Keratinocyte (primary cell): ENCODE measurements around the gene SMIM30. TPM values are rescaled to one million over a fixed set of nuclear protein-coding genes. Genes with fewer than 3 reads are reported as not detected.

Experiments used
- DNase-seq: peaks from one replicate; pipeline ENCODE4 v3.0.0-alpha.2; 2011; ENCODE audit warnings: low read depth, missing footprints, low spot score
- FAIRE-seq: peaks from 2 replicates; lab custom pipeline; 2011; peaks lifted over from hg19 to GRCh38; lab: Jason Lieb, UNC
- H2AFZ ChIP-seq: 2 replicates; pipeline ENCODE4 v1.6.0; 2012; ENCODE audit warnings: low read length, control low read depth, inconsistent platforms; ENCODE audit not compliant: control insufficient read depth
- H3K27ac ChIP-seq: 2 replicates; pipeline ENCODE4 v1.5.1; 2011; ENCODE audit warnings: low read length; ENCODE audit not compliant: control insufficient read depth, insufficient read depth
- H3K27me3 ChIP-seq: 3 replicates; pipeline ENCODE4 v1.6.0; 2011; ENCODE audit warnings: low read length; ENCODE audit not compliant: control insufficient read depth, insufficient read depth; ENCODE audit errors: extremely low read depth
- H3K36me3 ChIP-seq, 2 experiments: 2 replicates in 1 of 2; 3 replicates in 1 of 2; pipeline ENCODE4 v1.5.1; 2011; ENCODE audit warnings: low read length in 2 of 2, mild to moderate bottlenecking in 1 of 2; ENCODE audit not compliant: control insufficient read depth in 2 of 2, insufficient read depth in 2 of 2; ENCODE audit errors: extremely low read depth in 1 of 2
- H3K4me1 ChIP-seq: 3 replicates; pipeline ENCODE4 v1.5.1; 2011; ENCODE audit warnings: low read length; ENCODE audit not compliant: control insufficient read depth, insufficient read depth; ENCODE audit errors: extremely low read depth
- H3K4me2 ChIP-seq: 3 replicates; pipeline ENCODE4 v1.6.0; 2011; ENCODE audit warnings: low read depth, low read length; ENCODE audit not compliant: control insufficient read depth, insufficient read depth; ENCODE audit errors: extremely low read depth
- H3K4me3 ChIP-seq, 3 experiments: fragments of 200-600 bp in 1 of 3; sonication (generic) in 1 of 3; 2 replicates in 2 of 3; 3 replicates in 1 of 3; pipeline ENCODE4 v1.5.1; 2011 to 2016; ENCODE audit warnings: low read length in 3 of 3, mild to moderate bottlenecking in 3 of 3, control low read depth in 2 of 3, inconsistent platforms in 1 of 3, low read depth in 1 of 3, mixed read lengths in 1 of 3, mixed run types in 1 of 3, moderate library complexity in 1 of 3; ENCODE audit not compliant: control insufficient read depth in 2 of 3, insufficient read depth in 2 of 3; ENCODE audit errors: extremely low read depth in 1 of 3
- H3K79me2 ChIP-seq: 2 replicates; pipeline ENCODE4 v1.6.0; 2012; ENCODE audit warnings: low read length; ENCODE audit not compliant: control insufficient read depth, insufficient read depth
- H3K9ac ChIP-seq: 3 replicates; pipeline ENCODE4 v1.6.0; 2011; ENCODE audit warnings: low read length; ENCODE audit not compliant: control insufficient read depth, insufficient read depth; ENCODE audit errors: extremely low read depth
- H3K9me1 ChIP-seq: 3 replicates; pipeline ENCODE4 v1.6.0; 2011; ENCODE audit warnings: low read length; ENCODE audit not compliant: control insufficient read depth, insufficient read depth; ENCODE audit errors: extremely low read depth
- H3K9me3 ChIP-seq: 2 replicates; pipeline ENCODE4 v1.5.1; 2012; ENCODE audit warnings: low read depth, low read length; ENCODE audit not compliant: control insufficient read depth
- H4K20me1 ChIP-seq: 3 replicates; pipeline ENCODE4 v1.6.0; 2011; ENCODE audit warnings: low read length; ENCODE audit not compliant: control insufficient read depth, insufficient read depth; ENCODE audit errors: extremely low read depth
- EZH2 ChIP-seq: IDR thresholded peaks from one replicate; pipeline ENCODE4 v1.6.1; 2012; ENCODE audit warnings: inconsistent platforms, mild to moderate bottlenecking, low read length, moderate library complexity
- dilution Hi-C: fragments of 300-500 bp; cut with MboI; formaldehyde crosslinking; loops from one replicate; pipeline ENCODE4 v1.7.0; 2020; ENCODE audit warnings: low sequenced_read_pairs; ENCODE audit not compliant: extremely low pct_ligation_motif_present
- polyA plus RNA-seq, 5 experiments: library from polyadenylated mRNA; depleted of rRNA in 3 of 5; stranded (reverse) in 3 of 5; stranded (forward) in 1 of 5; unstranded in 1 of 5; fragments of >200 nt; gene quantifications; 1 replicate in 1 of 5; 2 replicates in 3 of 5; 3 replicates in 1 of 5; pipeline versions ENCODE4 v1.2.1 to v1.2.3, GENCODE V29; 2011 to 2012; ENCODE audit warnings: missing spikeins in 2 of 5, low read depth in 1 of 5, low replicate concordance in 1 of 5
- TF ChIP-seq, protein P1 (sequence below), 3 experiments: IDR thresholded peaks in 1 of 3; conservative IDR thresholded peaks in 1 of 3; optimal IDR thresholded peaks in 1 of 3; 2 replicates in 2 of 3; 3 replicates in 1 of 3; pipeline versions ENCODE3 to v1.5.1; 2011; ENCODE audit warnings: low read length in 3 of 3, mild to moderate bottlenecking in 3 of 3, moderate library complexity in 2 of 3, control low read depth in 1 of 3, inconsistent platforms in 1 of 3; ENCODE audit not compliant: insufficient read depth in 2 of 3; ENCODE audit errors: extremely low read depth in 1 of 3

SMIM30 gene
- polyA plus RNA-seq, 1 donor (not counting 4 experiments of a cell fraction or from before 2014, with no cell fraction given) = 94.5 TPM

DNA sequence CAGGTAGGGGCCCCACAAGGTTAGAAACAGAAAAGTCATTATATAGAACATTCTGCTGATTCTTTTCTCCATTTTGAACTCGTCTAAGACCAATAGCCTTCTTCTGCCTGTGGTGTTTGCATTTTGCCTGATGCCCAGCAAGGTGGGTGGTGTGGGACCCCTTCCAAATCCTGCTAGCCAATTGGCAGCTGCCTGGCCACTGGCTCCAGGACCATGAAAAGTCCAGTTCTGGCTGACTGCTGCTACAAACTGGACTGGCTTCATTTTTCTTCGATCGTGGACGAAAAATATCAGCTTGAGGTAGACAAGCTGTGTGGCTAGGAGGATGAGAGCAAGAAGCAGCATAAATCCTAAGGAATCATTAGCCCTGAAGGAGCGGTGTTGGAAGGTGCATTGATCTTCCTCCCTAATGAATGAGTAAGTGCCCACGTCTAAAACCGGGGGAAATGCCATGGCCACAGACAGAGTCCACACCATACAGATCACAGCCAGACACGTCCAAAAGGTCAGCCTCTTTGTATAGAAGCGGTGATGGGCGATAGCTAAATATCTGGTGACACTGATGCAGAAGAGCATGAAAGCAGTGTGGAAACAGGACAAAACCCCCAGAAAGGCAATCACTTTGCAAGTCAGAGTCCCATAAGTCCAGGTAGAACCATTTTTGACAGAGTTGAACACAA lies 34.4 kb downstream of the SMIM30 start:
- Histone ChIP-seq H3K27ac (no peak overlapping the region), H3K4me3 (no peak overlapping the region), H2AFZ (no peak overlapping the region), H3K9ac (no peak overlapping the region), H3K9me3 (no peaks in the 10 kb centered on the region), H3K27me3 (no peaks in the 10 kb centered on the region), H4K20me1 (no peaks in the 10 kb centered on the region), H3K4me2 (no peak overlapping the region), H3K9me1 (no peaks in the 10 kb centered on the region), H3K36me3 (no peaks in the 10 kb centered on the region), H3K79me2 (no peaks in the 10 kb centered on the region), H3K4me1 (peaks cover 13% of the 10 kb centered on the region)
- DNase-seq (no peak), FAIRE-seq (no peak)
- dilution Hi-C loops = no loop called here
- no peak for TF ChIP-seq EZH2
- TF ChIP-seq, protein P1, sequence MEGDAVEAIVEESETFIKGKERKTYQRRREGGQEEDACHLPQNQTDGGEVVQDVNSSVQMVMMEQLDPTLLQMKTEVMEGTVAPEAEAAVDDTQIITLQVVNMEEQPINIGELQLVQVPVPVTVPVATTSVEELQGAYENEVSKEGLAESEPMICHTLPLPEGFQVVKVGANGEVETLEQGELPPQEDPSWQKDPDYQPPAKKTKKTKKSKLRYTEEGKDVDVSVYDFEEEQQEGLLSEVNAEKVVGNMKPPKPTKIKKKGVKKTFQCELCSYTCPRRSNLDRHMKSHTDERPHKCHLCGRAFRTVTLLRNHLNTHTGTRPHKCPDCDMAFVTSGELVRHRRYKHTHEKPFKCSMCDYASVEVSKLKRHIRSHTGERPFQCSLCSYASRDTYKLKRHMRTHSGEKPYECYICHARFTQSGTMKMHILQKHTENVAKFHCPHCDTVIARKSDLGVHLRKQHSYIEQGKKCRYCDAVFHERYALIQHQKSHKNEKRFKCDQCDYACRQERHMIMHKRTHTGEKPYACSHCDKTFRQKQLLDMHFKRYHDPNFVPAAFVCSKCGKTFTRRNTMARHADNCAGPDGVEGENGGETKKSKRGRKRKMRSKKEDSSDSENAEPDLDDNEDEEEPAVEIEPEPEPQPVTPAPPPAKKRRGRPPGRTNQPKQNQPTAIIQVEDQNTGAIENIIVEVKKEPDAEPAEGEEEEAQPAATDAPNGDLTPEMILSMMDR (optimal IDR thresholded peaks at IDR 0.05 in 1 of 3, IDR thresholded peaks at IDR 0.05 in 1 of 3, conservative IDR thresholded peaks at IDR 0.05 in 1 of 3; ENCODE audit: extremely low read depth in 1 of 3, insufficient read depth in 2 of 3, low read length in 3 of 3) = no peak

DNA sequence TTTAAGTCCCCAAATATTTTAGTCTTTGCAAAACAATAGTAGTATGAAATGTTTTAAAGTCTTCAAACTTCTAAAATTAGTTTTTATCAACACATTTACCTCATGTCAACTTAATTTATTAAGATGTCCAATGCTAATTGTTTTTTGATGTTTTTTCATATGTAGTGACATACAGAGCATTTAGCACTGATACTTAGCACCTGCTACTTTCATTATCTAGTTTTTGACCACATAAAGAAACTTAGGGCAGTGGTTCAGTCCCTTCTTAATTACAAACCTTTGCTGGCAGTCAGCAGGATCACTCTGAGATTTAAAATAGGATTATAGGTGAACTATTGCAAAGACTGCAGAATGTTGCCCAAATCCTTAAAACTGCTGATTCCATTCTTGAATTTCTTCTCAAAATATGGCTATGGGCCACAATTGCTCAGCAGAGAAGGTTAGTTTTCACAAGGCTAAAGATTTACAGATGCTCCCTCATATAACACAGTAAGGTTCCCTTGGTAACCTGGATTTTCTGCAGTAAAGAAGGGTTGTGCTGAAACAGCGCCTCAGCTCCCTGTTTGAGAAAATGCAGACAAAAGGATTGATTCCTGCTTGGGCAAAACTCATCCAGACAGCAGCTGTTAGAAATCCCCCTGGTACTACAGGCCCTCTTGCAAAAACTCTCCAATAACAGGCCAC lies 35.1 kb downstream of the SMIM30 start:
- Histone ChIP-seq H3K4me2 (no peak overlapping the region), H3K9me1 (no peaks in the 10 kb centered on the region), H3K4me1 (peaks cover 13% of the 10 kb centered on the region), H3K4me3 (no peak overlapping the region), H3K36me3 (no peaks in the 10 kb centered on the region), H3K9ac (no peak overlapping the region), H3K79me2 (no peaks in the 10 kb centered on the region), H3K9me3 (no peaks in the 10 kb centered on the region), H3K27ac (no peak overlapping the region), H4K20me1 (no peaks in the 10 kb centered on the region), H3K27me3 (no peaks in the 10 kb centered on the region), H2AFZ (no peak overlapping the region)
- TF ChIP-seq, protein P1 (optimal IDR thresholded peaks at IDR 0.05 in 1 of 3, IDR thresholded peaks at IDR 0.05 in 1 of 3, conservative IDR thresholded peaks at IDR 0.05 in 1 of 3; ENCODE audit: extremely low read depth in 1 of 3, insufficient read depth in 2 of 3, low read length in 3 of 3) = no peak
- TF ChIP-seq EZH2 = no peak
- FAIRE-seq = no peak
- dilution Hi-C loops = no loop called here
- no peak for DNase-seq
